Measurements from ENCODE around the gene ZNF785. TPM values are rescaled to one million over a fixed set of nuclear protein-coding genes. Genes with fewer than 3 reads are reported as not detected.
"Not testable (repeated sequence)": the region's sequence is repeated elsewhere in the genome, so short reads cannot be mapped to it uniquely, and the experiment has no call there.

Gene ZNF785
- total RNA-seq, 1 donor: 8.1 TPM

DNA sequence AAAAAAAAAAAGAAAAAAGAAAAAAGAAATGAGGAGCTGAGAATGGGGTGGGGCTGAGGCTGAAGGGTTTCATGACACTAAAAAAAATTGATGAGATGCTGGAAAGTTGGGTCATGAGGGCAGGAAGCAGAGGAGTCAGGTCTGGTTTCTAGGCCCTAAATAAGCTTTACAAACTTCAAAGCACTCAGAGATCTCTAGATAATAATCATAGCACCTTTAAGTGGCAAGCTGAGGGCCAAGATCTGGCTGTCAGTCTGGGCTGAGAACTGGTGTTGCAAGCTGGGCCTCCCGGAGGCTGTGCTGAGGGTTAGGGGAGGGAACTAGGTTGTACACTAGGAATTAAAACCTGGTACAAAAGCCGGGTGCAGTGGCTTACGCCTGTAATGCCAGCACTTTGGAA is 33.7 kb downstream of the ZNF785 start:
- TF ChIP-seq, protein P1, sequence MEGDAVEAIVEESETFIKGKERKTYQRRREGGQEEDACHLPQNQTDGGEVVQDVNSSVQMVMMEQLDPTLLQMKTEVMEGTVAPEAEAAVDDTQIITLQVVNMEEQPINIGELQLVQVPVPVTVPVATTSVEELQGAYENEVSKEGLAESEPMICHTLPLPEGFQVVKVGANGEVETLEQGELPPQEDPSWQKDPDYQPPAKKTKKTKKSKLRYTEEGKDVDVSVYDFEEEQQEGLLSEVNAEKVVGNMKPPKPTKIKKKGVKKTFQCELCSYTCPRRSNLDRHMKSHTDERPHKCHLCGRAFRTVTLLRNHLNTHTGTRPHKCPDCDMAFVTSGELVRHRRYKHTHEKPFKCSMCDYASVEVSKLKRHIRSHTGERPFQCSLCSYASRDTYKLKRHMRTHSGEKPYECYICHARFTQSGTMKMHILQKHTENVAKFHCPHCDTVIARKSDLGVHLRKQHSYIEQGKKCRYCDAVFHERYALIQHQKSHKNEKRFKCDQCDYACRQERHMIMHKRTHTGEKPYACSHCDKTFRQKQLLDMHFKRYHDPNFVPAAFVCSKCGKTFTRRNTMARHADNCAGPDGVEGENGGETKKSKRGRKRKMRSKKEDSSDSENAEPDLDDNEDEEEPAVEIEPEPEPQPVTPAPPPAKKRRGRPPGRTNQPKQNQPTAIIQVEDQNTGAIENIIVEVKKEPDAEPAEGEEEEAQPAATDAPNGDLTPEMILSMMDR (IDR thresholded peaks at IDR 0.05; ENCODE audit: insufficient read depth, low read length): no peak
- H3K4me3 ChIP-seq (ENCODE audit: low read depth, low read length): no peak overlapping the region
- DNase-seq (ENCODE audit: low read depth): no peak

DNA sequence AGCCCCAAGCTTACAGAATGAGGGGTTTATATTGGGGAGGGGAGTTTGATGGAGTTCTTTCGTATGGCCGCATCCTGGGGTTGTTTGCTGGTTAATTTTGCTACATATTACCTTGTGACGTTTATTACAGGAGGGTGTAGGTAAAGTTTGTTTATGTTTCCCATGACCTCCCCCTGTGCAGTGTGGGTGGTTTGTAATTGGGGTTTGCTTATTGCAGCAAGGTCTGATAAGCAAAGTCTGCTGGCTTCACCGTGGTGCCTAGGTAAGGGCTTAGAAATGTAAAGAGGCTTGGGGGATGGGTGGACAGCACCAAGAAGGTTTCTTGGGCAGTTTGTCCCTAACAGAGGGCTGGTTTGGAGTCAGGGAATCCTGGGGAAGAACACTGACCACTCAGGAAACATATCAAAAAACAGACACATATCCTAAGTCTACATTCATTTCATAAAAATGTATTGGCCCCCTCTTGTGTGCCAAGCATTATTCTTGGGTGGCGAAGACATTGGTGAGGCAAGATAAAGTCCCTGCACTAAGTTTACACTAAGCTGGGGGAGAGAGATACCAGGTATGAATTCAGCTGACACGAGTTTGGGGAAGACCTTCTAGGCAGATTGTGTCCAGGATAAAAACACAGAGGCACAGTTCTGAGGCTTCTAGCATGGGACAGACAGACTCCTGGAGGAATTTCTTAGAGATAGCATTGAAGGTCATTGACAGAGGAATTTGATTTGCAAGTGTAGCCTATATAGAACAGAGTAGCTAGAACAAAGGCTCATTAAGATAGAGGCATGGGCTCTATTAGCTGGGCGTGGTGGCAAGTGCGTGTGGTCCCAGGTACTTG is 36.9 kb downstream of the ZNF785 start:
- TF ChIP-seq, protein P1 (IDR thresholded peaks at IDR 0.05; ENCODE audit: insufficient read depth, low read length): no peak
- no peak for DNase-seq (ENCODE audit: low read depth)
- no peak overlapping the region for H3K4me3 ChIP-seq (ENCODE audit: low read depth, low read length)

DNA sequence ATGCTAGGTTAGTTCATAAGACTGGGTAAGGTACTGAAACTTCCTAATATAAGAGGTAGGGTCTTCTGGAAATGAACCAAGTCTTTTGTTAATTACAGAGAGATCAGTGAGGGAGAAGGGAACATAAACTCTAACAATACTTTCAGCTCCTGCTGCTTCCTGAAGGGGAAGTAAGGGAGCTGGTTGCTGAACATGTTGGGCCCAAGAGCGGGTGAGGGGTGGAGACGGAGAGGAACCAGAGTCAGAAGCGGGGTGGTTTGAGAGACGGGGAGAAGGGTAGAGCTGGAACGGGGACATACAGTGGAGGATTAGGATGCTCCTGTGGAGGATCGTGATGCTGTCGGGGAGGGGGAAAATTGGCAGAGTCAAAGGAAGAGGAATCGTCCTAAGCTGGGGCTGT is 39.4 kb downstream of the ZNF785 start:
- TF ChIP-seq, protein P1 (IDR thresholded peaks at IDR 0.05; ENCODE audit: insufficient read depth, low read length): no peak
- no peak for DNase-seq (ENCODE audit: low read depth)
- H3K4me3 ChIP-seq (ENCODE audit: low read depth, low read length): no peak overlapping the region

DNA sequence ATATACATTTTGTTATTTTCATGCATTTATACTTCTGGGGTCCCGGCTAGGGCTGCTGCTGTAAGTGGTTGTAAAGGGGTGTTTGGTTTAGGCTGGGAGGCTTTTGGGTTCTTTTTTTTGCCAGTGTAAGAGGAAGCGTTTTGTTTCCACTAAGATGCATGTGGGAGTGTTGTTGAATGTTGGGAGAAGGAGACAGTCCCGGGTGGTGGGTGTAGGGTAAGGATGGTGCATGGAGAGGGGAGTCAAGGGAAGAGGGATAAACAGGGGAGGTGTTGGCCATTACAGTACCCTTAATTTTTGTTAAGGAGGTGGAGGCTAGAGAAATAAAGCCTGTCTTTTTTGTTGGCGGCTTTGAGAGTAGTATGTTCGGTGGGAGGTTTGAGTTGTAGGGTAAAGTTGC is 42.4 kb downstream of the ZNF785 start:
- TF ChIP-seq, protein P1 (IDR thresholded peaks at IDR 0.05; ENCODE audit: insufficient read depth, low read length): no peak
- DNase-seq (ENCODE audit: low read depth): no peak
- no peak overlapping the region for H3K4me3 ChIP-seq (ENCODE audit: low read depth, low read length)

DNA sequence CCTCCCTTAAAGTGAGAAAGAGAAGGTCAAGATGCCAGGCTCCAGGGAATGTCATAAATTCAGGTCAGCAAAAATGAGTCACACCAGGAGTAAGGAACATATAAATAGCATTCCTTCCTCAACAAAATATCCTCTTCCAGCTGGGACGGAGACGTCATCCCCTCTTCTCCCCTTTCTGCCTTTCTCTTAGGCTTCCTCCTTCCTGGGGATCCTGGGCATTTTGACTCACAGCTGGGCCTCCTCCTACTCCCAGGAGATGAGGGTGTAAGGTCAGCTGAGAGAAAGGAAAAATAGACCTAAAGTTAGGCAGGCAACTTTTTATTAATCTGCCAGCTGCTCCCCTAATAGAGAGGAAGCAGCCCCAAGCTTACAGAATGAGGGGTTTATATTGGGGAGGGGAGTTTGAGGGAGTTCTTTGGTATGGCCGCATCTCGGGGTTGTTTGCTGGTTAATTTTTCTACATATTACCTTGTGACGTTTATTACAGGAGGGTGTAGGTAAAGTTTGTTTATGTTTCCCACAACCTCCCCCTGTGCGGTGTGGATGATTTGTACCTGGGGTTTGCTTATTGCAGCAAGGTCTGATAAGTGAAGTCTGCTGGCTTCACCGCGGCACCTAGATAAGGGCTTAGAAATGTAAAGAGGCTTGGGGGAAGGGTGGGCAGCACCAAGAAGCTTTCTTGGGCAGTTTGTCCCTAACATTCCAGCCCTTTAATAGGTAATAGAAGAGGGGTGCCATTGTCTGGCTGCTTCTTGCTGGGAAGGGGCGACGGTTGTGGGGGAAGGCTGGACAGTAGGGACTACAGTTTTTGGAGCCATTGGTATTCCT is 43.8 kb downstream of the ZNF785 start:
- TF ChIP-seq, protein P1 (IDR thresholded peaks at IDR 0.05; ENCODE audit: insufficient read depth, low read length): no peak
- H3K4me3 ChIP-seq (ENCODE audit: low read depth, low read length): no peak overlapping the region
- peak; percentile 70 for DNase-seq (ENCODE audit: low read depth)

DNA sequence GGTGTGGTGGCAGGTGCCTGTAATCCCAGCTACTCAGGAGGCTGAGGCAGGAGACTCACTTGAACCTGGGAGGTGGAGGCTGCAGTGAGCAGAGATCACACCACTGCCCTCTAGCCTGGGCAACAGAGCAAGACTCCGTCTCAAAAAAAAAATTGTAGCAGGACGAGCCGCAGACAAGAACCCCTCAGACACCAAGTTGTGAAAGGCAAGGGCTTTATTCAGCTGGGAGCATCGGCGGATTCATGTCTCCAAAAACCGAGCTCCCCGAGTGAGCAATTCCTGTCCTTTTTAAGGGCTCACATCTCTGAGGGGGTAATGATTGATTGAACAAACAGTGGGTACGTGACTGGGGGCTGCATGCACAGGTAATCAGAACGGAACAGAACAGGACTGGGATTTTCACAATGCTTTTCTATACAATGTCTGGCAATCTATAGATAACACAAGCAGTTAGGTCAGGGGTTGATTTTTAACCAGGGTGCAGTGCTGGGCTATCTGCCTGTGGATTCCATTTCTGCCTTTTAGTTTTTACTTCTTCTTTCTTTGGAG is 44.5 kb downstream of the ZNF785 start:
- not testable (repeated sequence) for DNase-seq (ENCODE audit: low read depth); H3K4me3 ChIP-seq (ENCODE audit: low read depth, low read length)

DNA sequence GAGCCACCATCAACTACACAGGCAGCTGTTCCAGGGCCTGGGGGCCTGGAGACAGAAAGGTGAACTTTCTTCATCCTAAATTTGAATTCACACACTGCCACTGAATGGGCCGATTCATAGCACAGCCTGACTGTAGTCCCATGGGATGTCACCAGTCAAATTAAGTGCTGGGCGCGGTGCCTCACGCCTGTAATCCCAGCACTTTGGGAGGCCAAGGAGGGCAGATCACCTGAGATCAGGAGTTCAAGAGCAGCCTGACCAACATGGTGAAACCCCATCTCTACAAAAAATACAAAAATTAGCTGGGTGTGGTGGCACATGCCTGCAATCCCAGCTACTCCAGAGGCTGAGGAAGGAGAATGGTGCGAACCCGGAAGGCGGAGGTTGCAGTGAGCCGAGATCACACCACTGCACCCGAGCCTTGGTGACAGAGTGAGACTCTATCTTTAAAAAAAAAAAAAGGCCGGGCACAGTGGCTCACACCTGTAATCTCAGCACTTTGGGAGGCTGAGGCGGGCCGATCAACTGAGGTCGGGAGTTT is 45.4 kb downstream of the ZNF785 start:
- not testable (repeated sequence) for H3K4me3 ChIP-seq (ENCODE audit: low read depth, low read length); DNase-seq (ENCODE audit: low read depth)

Measured in fibroblast of the aortic adventitia (primary cell).